Esophagus squamous epithelium (tissue), 5 donors: ENCODE data around the gene PRELID1. TPM values are rescaled to one million over a fixed set of nuclear protein-coding genes. Genes with fewer than 3 reads are reported as not detected.
A peak's percentile ranks its signal among the peaks of the same experiment; 100 is the strongest.

ENCODE experiments used
- DNase-seq: peaks from one replicate; lab custom pipeline; 2025; lab: John Stamatoyannopoulos, UW
- H3K27ac ChIP-seq, 4 donors: fragments of 200-600 bp; sonication (generic); one replicate each; pipeline ENCODE4 v1.5.1; 2016 to 2019; ENCODE audit warnings: mild to moderate bottlenecking in 1 of 4
- H3K27me3 ChIP-seq, 4 donors: fragments of 200-600 bp; sonication (generic); 1 replicate in 3 of 4; 2 replicates in 1 of 4; pipeline versions ENCODE4 v1.5.1 to v1.6.0; 2017 to 2021; ENCODE audit warnings: antibody characterized with exemption in 1 of 4
- H3K36me3 ChIP-seq, 3 donors: fragments of 200-600 bp; sonication (generic); one replicate each; pipeline ENCODE4 v1.5.1; 2016 to 2019
- H3K4me1 ChIP-seq, 3 donors: fragments of 200-600 bp; sonication (generic); one replicate each; pipeline ENCODE4 v1.5.1; 2017 to 2019
- H3K4me3 ChIP-seq, 4 donors: fragments of 200-600 bp; sonication (generic); 1 replicate in 3 of 4; 2 replicates in 1 of 4; pipeline ENCODE4 v1.5.1; 2016 to 2019; ENCODE audit warnings: mild to moderate bottlenecking in 2 of 4, moderate library complexity in 1 of 4
- H3K9me3 ChIP-seq, 3 donors: fragments of 200-600 bp; sonication (generic); one replicate each; pipeline ENCODE4 v1.5.1; 2016 to 2019
- CTCF ChIP-seq, 6 experiments: fragments of 450-650 bp in 4 of 6; fragments of 200-600 bp in 2 of 6; sonication (generic) in 2 of 6; IDR thresholded peaks; one replicate each; pipeline ENCODE4 v1.5.1; 2016 to 2019; ENCODE audit warnings: antibody characterized with exemption in 6 of 6, mild to moderate bottlenecking in 4 of 6, moderate library complexity in 4 of 6
- POLR2A ChIP-seq, 4 donors: fragments of 450-650 bp; IDR thresholded peaks; one replicate each; pipeline ENCODE4 v1.6.1; 2017; ENCODE audit warnings: antibody characterized with exemption in 4 of 4, mild to moderate bottlenecking in 4 of 4, moderate library complexity in 3 of 4
- WGBS, 2 donors: methylation state at CpG; one replicate each; pipeline ENCODE4 v1.1.5; 2018; 5-methylcytosine and 5-hydroxymethylcytosine counted together
- intact Hi-C: fragments of 100-400 bp; cut with DNase I; formaldehyde crosslinking; loops from one replicate; pipeline ENCODE4 v1.15.0; 2022
- total RNA-seq, 4 donors: library from RNA; depleted of rRNA; stranded (reverse); fragments of >200 nt; gene quantifications; one replicate each; pipeline ENCODE4 v1.1.0, GENCODE V29; 2016
- donor health status: DM: yes; HTN: yes; CAD: no.

Gene PRELID1
- total RNA-seq, 4 donors from 2014 or later = 88.7 to 184 (median 108) TPM

- no peak overlapping the region for H3K4me3 ChIP-seq
- no peak overlapping the region for H3K27ac ChIP-seq
- H3K36me3 ChIP-seq = peaks cover 34 to 99% (median 42%) of the 10 kb centered on the region in 3 donors
- no peaks in the 10 kb centered on the region for H3K9me3 ChIP-seq
- intact Hi-C loops = no loop called here
- no peak for DNase-seq
- H3K4me1 ChIP-seq = peaks cover 0 to 14% (median 5%) of the 10 kb centered on the region in 3 donors
- TF ChIP-seq POLR2A (IDR thresholded peaks at IDR 0.05) (no peak), CTCF (IDR thresholded peaks at IDR 0.05) (no peak)
- no peaks in the 10 kb centered on the region for H3K27me3 ChIP-seq
- 95 to 98% methylated on average over 7 of the region's 7 CpGs for WGBS, 2 donors
Observed at GRCh38 chr5:177291735-177292134, 11.9 kb upstream of the PRELID1 start.

GRCh38 chr5:177293819-177294581 is 9.6 kb upstream of the PRELID1 start:
- H3K27me3 ChIP-seq = no peaks in the 10 kb centered on the region
- DNase-seq = no peak
- H3K36me3 ChIP-seq = peaks cover 33 to 97% (median 34%) of the 10 kb centered on the region in 3 donors
- peaks cover 0 to 17% (median 5%) of the 10 kb centered on the region in 3 donors for H3K4me1 ChIP-seq
- no peak overlapping the region for H3K27ac ChIP-seq
- intact Hi-C loops = no loop called here
- H3K4me3 ChIP-seq = no peak overlapping the region
- TF ChIP-seq POLR2A (IDR thresholded peaks at IDR 0.05) = no peak
- TF ChIP-seq CTCF (IDR thresholded peaks at IDR 0.05) = no peak
- WGBS, 2 donors = 82 to 95% methylated on average over 7 to 9 of the region's 12 CpGs
- no peaks in the 10 kb centered on the region for H3K9me3 ChIP-seq

- peaks cover 5 to 23% (median 10%) of the 10 kb centered on the region in 3 donors for H3K4me1 ChIP-seq
- intact Hi-C loops = no loop called here
- peaks cover 33 to 94% (median 34%) of the 10 kb centered on the region in 3 donors for H3K36me3 ChIP-seq
- no peak for DNase-seq
- no peak overlapping the region for H3K27ac ChIP-seq
- TF ChIP-seq CTCF (IDR thresholded peaks at IDR 0.05) (no peak), POLR2A (IDR thresholded peaks at IDR 0.05) (no peak)
- H3K4me3 ChIP-seq = no peak overlapping the region
- WGBS, 2 donors = 100% methylated on average over 3 of the region's 3 CpGs; no CpG with 5 or more reads in 1 of the 2 donors
- H3K27me3 ChIP-seq = no peaks in the 10 kb centered on the region
- no peaks in the 10 kb centered on the region for H3K9me3 ChIP-seq
Observed at GRCh38 chr5:177294632-177295031, 9.0 kb upstream of the PRELID1 start.

GRCh38 chr5:177295924-177296323 is 7.7 kb upstream of the PRELID1 start:
- H3K4me1 ChIP-seq = peaks cover 18 to 36% (median 23%) of the 10 kb centered on the region in 3 donors
- H3K27me3 ChIP-seq = no peaks in the 10 kb centered on the region
- TF ChIP-seq CTCF (IDR thresholded peaks at IDR 0.05) = no peak
- no peak for TF ChIP-seq POLR2A (IDR thresholded peaks at IDR 0.05)
- no peak for DNase-seq
- peak overlapping the region in 2 of 4 donors; percentile 28 to 32 for H3K27ac ChIP-seq
- H3K4me3 ChIP-seq = no peak overlapping the region
- intact Hi-C loops = no loop called here
- H3K36me3 ChIP-seq = peaks cover 33 to 82% (median 34%) of the 10 kb centered on the region in 3 donors
- H3K9me3 ChIP-seq = no peaks in the 10 kb centered on the region
- 81 to 92% methylated on average over 5 of the region's 9 CpGs for WGBS, 2 donors

- H3K27me3 ChIP-seq = no peaks in the 10 kb centered on the region
- H3K36me3 ChIP-seq = peaks cover 30 to 78% (median 34%) of the 10 kb centered on the region in 3 donors
- no peaks in the 10 kb centered on the region for H3K9me3 ChIP-seq
- no peak for DNase-seq
- H3K4me3 ChIP-seq = no peak overlapping the region
- peaks cover 24 to 43% (median 29%) of the 10 kb centered on the region in 3 donors for H3K4me1 ChIP-seq
- WGBS, 2 donors = 57 to 61% methylated on average over 3 to 4 of the region's 4 CpGs
- intact Hi-C loops = no loop called here
- H3K27ac ChIP-seq = peak overlapping the region in 3 of 4 donors; percentile 14 to 32 (median 28)
- TF ChIP-seq POLR2A (IDR thresholded peaks at IDR 0.05) (no peak), CTCF (IDR thresholded peaks at IDR 0.05) (no peak)
Observed at GRCh38 chr5:177296581-177296980, 7.0 kb upstream of the PRELID1 start.
